HCT116 (cell line): ENCODE results near the gene UNC79. TPM values are rescaled to one million over a fixed set of nuclear protein-coding genes. Genes with fewer than 3 reads are reported as not detected.

Experiments used
- ATAC-seq: fragments of 200-7000 bp; cut with Tn5 transposase; 2 replicates; pipeline ENCODE4 v1.9.1; 2020; ENCODE audit warnings: mild to moderate bottlenecking, moderate library complexity
- BruUV-seq: library from RNA; stranded (reverse); fragments of 400-500 nt; replicated peaks from 2 replicates; lab custom pipeline; 2021; lab: Mats Ljungman, UMichigan
- CTCF ChIA-PET: fragments of 300-600 bp; sonication (Branson Sonifier 250); formaldehyde crosslinking; loops from one replicate; lab custom pipeline; 2021; ENCODE audit warnings: antibody characterized with exemption; lab: Charles Lee
- POLR2A ChIA-PET: fragments of 300-600, 350-600 bp; sonication (Branson Sonifier 250); formaldehyde crosslinking; loops from one replicate; lab custom pipeline; 2021; ENCODE audit warnings: antibody characterized with exemption; lab: Charles Lee
- RAD21 ChIA-PET, 2 experiments: fragments of 300-600 bp; sonication (Branson Sonifier 250); formaldehyde crosslinking; loops; one replicate each; lab custom pipeline; 2023; ENCODE audit warnings: low total read pairs in 2 of 2; ENCODE audit not compliant: uncharacterized antibody in 2 of 2, unreplicated experiment in 2 of 2, low non-redundant PET in 1 of 2; lab: Charles Lee
- DNase-seq: peaks from one replicate; pipeline ENCODE4 v3.0.0-alpha.2; 2010; ENCODE audit warnings: low read depth, low spot score
- H2AFZ ChIP-seq: fragments of 200-600 bp; shearing (Covaris generic), sonication (generic); 2 replicates; pipeline ENCODE4 v1.6.1; 2017; ENCODE audit warnings: low read depth, mixed run types, mixed read lengths, antibody characterized with exemption, low read length; ENCODE audit not compliant: poor library complexity, severe bottlenecking
- H3K27ac ChIP-seq: 2 replicates; pipeline ENCODE4 v1.5.1; 2012; ENCODE audit warnings: low read depth, low read length
- H3K27me3 ChIP-seq: fragments of 200-600 bp; sonication (generic); 2 replicates; pipeline ENCODE4 v1.6.1; 2016; ENCODE audit warnings: mixed run types, low read length, mixed read lengths; ENCODE audit not compliant: insufficient read depth
- H3K36me3 ChIP-seq, 2 experiments: fragments of 200-500 bp in 1 of 2; fragments of 200-600 bp in 1 of 2; sonication (Bioruptor generic) in 1 of 2; sonication (generic) in 1 of 2; 2 replicates each; pipeline versions ENCODE4 v1.5.1 to v1.6.1; 2014 to 2016; ENCODE audit warnings: low read length in 2 of 2, inconsistent platforms in 1 of 2, mixed read lengths in 1 of 2, mixed run types in 1 of 2; ENCODE audit not compliant: insufficient read depth in 2 of 2, control insufficient read depth in 1 of 2
- H3K4me1 ChIP-seq, 2 experiments: fragments of 200-600 bp in 1 of 2; sonication (generic) in 1 of 2; 2 replicates each; pipeline versions ENCODE4 v1.5.1 to v1.6.1; 2012 to 2017; ENCODE audit warnings: low read length in 2 of 2, inconsistent platforms in 1 of 2, mild to moderate bottlenecking in 1 of 2, mixed read lengths in 1 of 2, mixed run types in 1 of 2, moderate library complexity in 1 of 2; ENCODE audit not compliant: insufficient read depth in 2 of 2, control insufficient read depth in 1 of 2
- H3K4me2 ChIP-seq: fragments of 200-600 bp; sonication (generic); 2 replicates; pipeline ENCODE4 v1.6.1; 2017; ENCODE audit warnings: mixed run types, low read length, mixed read lengths
- H3K4me3 ChIP-seq, 2 experiments: fragments of 200-600 bp in 1 of 2; sonication (generic) in 1 of 2; replicated peaks in 1 of 2; 2 replicates each; pipeline ENCODE4 v1.5.1; 2011 to 2016; ENCODE audit warnings: low read length in 2 of 2, control low read depth in 1 of 2, low read depth in 1 of 2, mild to moderate bottlenecking in 1 of 2, mixed read lengths in 1 of 2, mixed run types in 1 of 2
- H3K79me2 ChIP-seq: fragments of 200-600 bp; sonication (generic); 2 replicates; pipeline ENCODE4 v1.6.1; 2017; ENCODE audit warnings: mild to moderate bottlenecking, mixed run types, low read length, moderate library complexity, mixed read lengths; ENCODE audit not compliant: insufficient read depth
- H3K9ac ChIP-seq: fragments of 200-600 bp; sonication (generic); 2 replicates; pipeline ENCODE4 v1.6.1; 2016; ENCODE audit warnings: low read length, mixed read lengths
- H3K9me2 ChIP-seq: fragments of 200-600 bp; sonication (generic), shearing (Covaris generic); 2 replicates; pipeline ENCODE4 v1.6.1; 2017; ENCODE audit warnings: mixed run types, mild to moderate bottlenecking, moderate library complexity; ENCODE audit not compliant: insufficient read depth
- H3K9me3 ChIP-seq, 2 experiments: fragments of 200-500 bp in 1 of 2; fragments of 200-600 bp in 1 of 2; sonication (Bioruptor generic) in 1 of 2; sonication (generic) in 1 of 2; 2 replicates each; pipeline ENCODE4 v1.6.1; 2014 to 2017; ENCODE audit warnings: low read length in 2 of 2, mixed read lengths in 2 of 2, inconsistent platforms in 1 of 2, low read depth in 1 of 2, mild to moderate bottlenecking in 1 of 2, mixed run types in 1 of 2, moderate library complexity in 1 of 2; ENCODE audit not compliant: control insufficient read depth in 1 of 2, insufficient read depth in 1 of 2
- H4K20me1 ChIP-seq: fragments of 200-600 bp; sonication (generic), shearing (Covaris generic); 2 replicates; pipeline ENCODE4 v1.6.1; 2017; ENCODE audit warnings: mixed run types, mild to moderate bottlenecking, moderate library complexity; ENCODE audit not compliant: insufficient read depth
- CBX3 ChIP-seq: IDR thresholded peaks from 2 replicates; pipeline ENCODE4 v1.6.1; 2012; ENCODE audit warnings: low read depth
- EGR1 ChIP-seq: IDR thresholded peaks from 2 replicates; pipeline ENCODE4 v1.6.1; 2012; ENCODE audit warnings: low read depth
- ELF1 ChIP-seq: IDR thresholded peaks from 2 replicates; pipeline ENCODE4 v1.6.1; 2012; ENCODE audit warnings: low read depth, borderline replicate concordance
- EZH2 ChIP-seq: fragments of 200-600 bp; sonication (generic); IDR thresholded peaks from 2 replicates; pipeline ENCODE4 v1.6.1; 2017; ENCODE audit warnings: antibody characterized with exemption, mixed run types
- EZH2phosphoT487 ChIP-seq: fragments of 200-600 bp; IDR thresholded peaks from 2 replicates; pipeline ENCODE4 v1.6.1; 2018; ENCODE audit warnings: antibody characterized with exemption, borderline replicate concordance
- FOSL1 ChIP-seq: IDR thresholded peaks from 2 replicates; pipeline ENCODE4 v1.6.1; 2012; ENCODE audit warnings: low read depth
- POLR2A ChIP-seq: IDR thresholded peaks from 2 replicates; pipeline ENCODE4 v1.7.0; 2011; ENCODE audit warnings: borderline replicate concordance; ENCODE audit not compliant: insufficient read depth, insufficient read length; ENCODE audit errors: extremely low read depth
- RAD21 ChIP-seq: IDR thresholded peaks from 2 replicates; pipeline ENCODE4 v1.6.1; 2012; ENCODE audit warnings: low read depth, mild to moderate bottlenecking
- SIN3A ChIP-seq: IDR thresholded peaks from 2 replicates; pipeline ENCODE4 v1.6.1; 2012; ENCODE audit warnings: low read depth
- SP1 ChIP-seq: IDR thresholded peaks from 2 replicates; pipeline ENCODE4 v1.6.1; 2012; ENCODE audit warnings: low read depth
- intact Hi-C: fragments of 100-400 bp; cut with micrococcal nuclease; formaldehyde crosslinking; loops from 2 replicates; pipeline ENCODE4 v1.10.0; 2022
- total RNA-seq: library from RNA; stranded (reverse); gene quantifications from one replicate; pipeline ENCODE4 v1.2.1, GENCODE V29; 2021; ENCODE audit not compliant: unreplicated experiment
- TF ChIP-seq, protein P1 (sequence below), 3 experiments: fragments of 200-600 bp in 1 of 3; sonication (generic) in 1 of 3; IDR thresholded peaks in 2 of 3; conservative IDR thresholded peaks in 1 of 3; 2 replicates each; pipeline ENCODE4 v1.5.1; 2012 to 2017; ENCODE audit warnings: low read depth in 2 of 3, low read length in 2 of 3, antibody characterized with exemption in 1 of 3, borderline replicate concordance in 1 of 3, control low read depth in 1 of 3, mild to moderate bottlenecking in 1 of 3, mixed read lengths in 1 of 3, mixed run types in 1 of 3, moderate library complexity in 1 of 3; ENCODE audit not compliant: insufficient read depth in 1 of 3
- TF ChIP-seq, protein P2 (sequence below): IDR thresholded peaks from 2 replicates; pipeline ENCODE4 v1.6.1; 2012; ENCODE audit warnings: low read depth

The UNC79 gene
- total RNA-seq, 1 experiment from 2014 or later: 0.10 TPM

DNA sequence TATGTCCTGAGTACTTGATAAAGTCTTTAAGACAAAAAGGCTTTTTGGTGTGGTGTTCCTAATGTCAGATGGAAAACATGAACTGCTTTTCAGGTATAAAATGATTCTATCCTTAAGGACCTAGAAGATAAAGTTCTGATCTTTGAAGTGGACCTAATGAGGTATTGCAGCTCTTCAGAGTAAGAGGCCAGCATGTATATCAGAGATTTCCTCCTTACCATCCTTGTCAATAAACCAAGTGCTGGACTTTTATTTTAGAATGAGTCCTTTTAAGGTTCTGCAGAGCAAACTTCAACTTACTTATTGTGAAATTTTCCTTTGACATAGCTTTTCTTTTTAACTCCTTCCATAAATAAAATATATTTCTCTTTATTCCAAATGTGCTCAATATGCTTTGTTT is 50.1 kb downstream of the UNC79 start:
- Histone ChIP-seq H3K4me2 (no peak overlapping the region), H3K4me1 (no peaks in the 10 kb centered on the region), H3K79me2 (no peaks in the 10 kb centered on the region), H4K20me1 (no peaks in the 10 kb centered on the region), H3K9me2 (no peaks in the 10 kb centered on the region), H3K9ac (no peak overlapping the region), H3K4me3 (no peak overlapping the region), H2AFZ (no peak overlapping the region), H3K27me3 (peaks cover 19% of the 10 kb centered on the region), H3K27ac (no peak overlapping the region), H3K9me3 (no peaks in the 10 kb centered on the region), H3K36me3 (no peaks in the 10 kb centered on the region)
- intact Hi-C loops: no loop called here
- DNase-seq (no peak), ATAC-seq (no peak)
- POLR2A ChIA-PET: no interaction called here
- BruUV-seq: no TSS peak
- TF ChIP-seq EGR1: no peak
- TF ChIP-seq RAD21: no peak
- no peak for TF ChIP-seq ELF1
- no peak for TF ChIP-seq FOSL1
- TF ChIP-seq, protein P1, sequence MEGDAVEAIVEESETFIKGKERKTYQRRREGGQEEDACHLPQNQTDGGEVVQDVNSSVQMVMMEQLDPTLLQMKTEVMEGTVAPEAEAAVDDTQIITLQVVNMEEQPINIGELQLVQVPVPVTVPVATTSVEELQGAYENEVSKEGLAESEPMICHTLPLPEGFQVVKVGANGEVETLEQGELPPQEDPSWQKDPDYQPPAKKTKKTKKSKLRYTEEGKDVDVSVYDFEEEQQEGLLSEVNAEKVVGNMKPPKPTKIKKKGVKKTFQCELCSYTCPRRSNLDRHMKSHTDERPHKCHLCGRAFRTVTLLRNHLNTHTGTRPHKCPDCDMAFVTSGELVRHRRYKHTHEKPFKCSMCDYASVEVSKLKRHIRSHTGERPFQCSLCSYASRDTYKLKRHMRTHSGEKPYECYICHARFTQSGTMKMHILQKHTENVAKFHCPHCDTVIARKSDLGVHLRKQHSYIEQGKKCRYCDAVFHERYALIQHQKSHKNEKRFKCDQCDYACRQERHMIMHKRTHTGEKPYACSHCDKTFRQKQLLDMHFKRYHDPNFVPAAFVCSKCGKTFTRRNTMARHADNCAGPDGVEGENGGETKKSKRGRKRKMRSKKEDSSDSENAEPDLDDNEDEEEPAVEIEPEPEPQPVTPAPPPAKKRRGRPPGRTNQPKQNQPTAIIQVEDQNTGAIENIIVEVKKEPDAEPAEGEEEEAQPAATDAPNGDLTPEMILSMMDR (IDR thresholded peaks at IDR 0.05 in 2 of 3, conservative IDR thresholded peaks at IDR 0.05 in 1 of 3; ENCODE audit: borderline replicate concordance in 1 of 3, insufficient read depth in 1 of 3, low read depth in 2 of 3, low read length in 2 of 3): no peak
- TF ChIP-seq EZH2phosphoT487: no peak
- TF ChIP-seq, protein P2, sequence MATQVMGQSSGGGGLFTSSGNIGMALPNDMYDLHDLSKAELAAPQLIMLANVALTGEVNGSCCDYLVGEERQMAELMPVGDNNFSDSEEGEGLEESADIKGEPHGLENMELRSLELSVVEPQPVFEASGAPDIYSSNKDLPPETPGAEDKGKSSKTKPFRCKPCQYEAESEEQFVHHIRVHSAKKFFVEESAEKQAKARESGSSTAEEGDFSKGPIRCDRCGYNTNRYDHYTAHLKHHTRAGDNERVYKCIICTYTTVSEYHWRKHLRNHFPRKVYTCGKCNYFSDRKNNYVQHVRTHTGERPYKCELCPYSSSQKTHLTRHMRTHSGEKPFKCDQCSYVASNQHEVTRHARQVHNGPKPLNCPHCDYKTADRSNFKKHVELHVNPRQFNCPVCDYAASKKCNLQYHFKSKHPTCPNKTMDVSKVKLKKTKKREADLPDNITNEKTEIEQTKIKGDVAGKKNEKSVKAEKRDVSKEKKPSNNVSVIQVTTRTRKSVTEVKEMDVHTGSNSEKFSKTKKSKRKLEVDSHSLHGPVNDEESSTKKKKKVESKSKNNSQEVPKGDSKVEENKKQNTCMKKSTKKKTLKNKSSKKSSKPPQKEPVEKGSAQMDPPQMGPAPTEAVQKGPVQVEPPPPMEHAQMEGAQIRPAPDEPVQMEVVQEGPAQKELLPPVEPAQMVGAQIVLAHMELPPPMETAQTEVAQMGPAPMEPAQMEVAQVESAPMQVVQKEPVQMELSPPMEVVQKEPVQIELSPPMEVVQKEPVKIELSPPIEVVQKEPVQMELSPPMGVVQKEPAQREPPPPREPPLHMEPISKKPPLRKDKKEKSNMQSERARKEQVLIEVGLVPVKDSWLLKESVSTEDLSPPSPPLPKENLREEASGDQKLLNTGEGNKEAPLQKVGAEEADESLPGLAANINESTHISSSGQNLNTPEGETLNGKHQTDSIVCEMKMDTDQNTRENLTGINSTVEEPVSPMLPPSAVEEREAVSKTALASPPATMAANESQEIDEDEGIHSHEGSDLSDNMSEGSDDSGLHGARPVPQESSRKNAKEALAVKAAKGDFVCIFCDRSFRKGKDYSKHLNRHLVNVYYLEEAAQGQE: no peak
- no peak for TF ChIP-seq EZH2
- TF ChIP-seq POLR2A: no peak
- no peak for TF ChIP-seq CBX3
- no peak for TF ChIP-seq SIN3A
- TF ChIP-seq SP1: no peak
- CTCF ChIA-PET: no interaction called here
- RAD21 ChIA-PET: no interaction called here
